ENCODE results near the gene RAB12.

GRCh38 chr18:8614875-8615274 lies 5.6 kb downstream of the RAB12 start:
- TF ChIP-seq CTCF (IDR thresholded peaks at IDR 0.05; ENCODE audit: insufficient read depth, low read depth, low read length) = no peak
- TF ChIP-seq EZH2 (IDR thresholded peaks at IDR 0.05; ENCODE audit: insufficient read depth, low read length) = no peak

Measured in astrocyte (in vitro differentiated cells and primary cell).